H1 (cell line): ENCODE measurements around the gene ADNP2. TPM values are rescaled to one million over a fixed set of nuclear protein-coding genes. Genes with fewer than 3 reads are reported as not detected.

ENCODE experiments used
- CBX8 ChIP-seq: fragments of 300-800, 300-1000 bp; sonication (generic); IDR thresholded peaks from 2 replicates; pipeline ENCODE4 v1.7.1; 2016; ENCODE audit warnings: low read depth, low read length, borderline replicate concordance
- CEBPB ChIP-seq: IDR thresholded peaks from 2 replicates; pipeline ENCODE4 v1.6.1; 2012; ENCODE audit warnings: low read depth, low read length
- CREB1 ChIP-seq: IDR thresholded peaks from 2 replicates; pipeline ENCODE4 v1.6.1; 2012; ENCODE audit warnings: inconsistent platforms
- FOSL1 ChIP-seq: IDR thresholded peaks from 2 replicates; pipeline ENCODE4 v1.6.1; 2011; ENCODE audit warnings: mild to moderate bottlenecking, low read depth, low read length, moderate library complexity; ENCODE audit not compliant: insufficient read depth
- JUN ChIP-seq: IDR thresholded peaks from 2 replicates; pipeline ENCODE4 v1.6.1; 2011; ENCODE audit warnings: low read depth, mild to moderate bottlenecking, improper control_type of control experiment, low read length
- MAFK ChIP-seq: IDR thresholded peaks from 2 replicates; pipeline ENCODE4 v1.6.1; 2012; ENCODE audit warnings: low read depth, mild to moderate bottlenecking, improper control_type of control experiment, low read length
- POU5F1 ChIP-seq: IDR thresholded peaks from 2 replicates; pipeline ENCODE4 v1.6.1; 2011; ENCODE audit warnings: low read depth, mild to moderate bottlenecking, low read length, moderate library complexity
- TAF7 ChIP-seq: optimal IDR thresholded peaks from 2 replicates; pipeline ENCODE3; 2011; ENCODE audit warnings: low read depth, mild to moderate bottlenecking, inconsistent platforms, low read length, moderate library complexity, borderline replicate concordance
- polyA plus RNA-seq, 7 experiments: library from polyadenylated mRNA; depleted of rRNA in 3 of 7; stranded (reverse) in 5 of 7; unstranded in 2 of 7; fragments of >200 nt in 5 of 7; fragments of 200-250 nt in 2 of 7; gene quantifications; 1 replicate in 5 of 7; 2 replicates in 1 of 7; 4 replicates in 1 of 7; pipeline versions ENCODE4 v1.2.1 to v1.2.3, GENCODE V29; 2011 to 2013; ENCODE audit warnings: missing spikeins in 2 of 7, mixed read lengths in 2 of 7
- total RNA-seq: library from RNA; stranded (reverse); fragmentation: NEBNext Ultra II Directional; extraction: Animal tissue kit (Norgen Biotek cat#: 25700); gene quantifications from 2 replicates; pipeline ENCODE4 v1.2.1, GENCODE V29; 2021
- TF ChIP-seq, protein P1 (sequence below): fragments of 300-600 bp; sonication (generic); IDR thresholded peaks from 2 replicates; pipeline ENCODE4 v1.7.1; 2012; ENCODE audit warnings: low read length, moderate library complexity, mild to moderate bottlenecking, inconsistent platforms; ENCODE audit not compliant: insufficient replicate concordance
- TF ChIP-seq, protein P2 (sequence below): IDR thresholded peaks from 2 replicates; pipeline ENCODE4 v1.6.1; 2012; ENCODE audit warnings: low read length, inconsistent platforms

The ADNP2 gene
- total and polyA plus RNA-seq, 2 of the 8 experiments (the other 6 are each of a cell fraction or from before 2014, with no cell fraction given), result 25.1 to 61.6 TPM

DNA sequence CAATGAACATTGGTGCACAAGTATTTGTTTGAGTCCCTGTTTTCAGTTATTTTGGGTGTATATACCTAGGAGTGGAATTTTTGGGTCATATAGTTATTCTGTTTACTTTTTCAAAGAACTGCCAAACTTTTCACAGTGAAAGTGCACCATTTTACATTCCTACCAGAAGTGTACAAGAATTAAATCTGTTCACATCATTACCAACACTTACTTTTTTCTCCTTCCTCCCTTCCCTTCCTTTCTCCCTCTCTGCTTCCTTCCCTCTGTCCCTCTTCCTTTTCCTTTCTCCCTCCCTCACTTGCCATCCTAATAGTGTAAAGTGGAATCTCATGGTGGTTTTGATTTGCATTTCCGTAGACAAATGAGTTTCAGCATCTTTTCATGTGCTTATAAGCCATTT is 11.9 kb downstream of the ADNP2 start (continued):
- TF ChIP-seq, protein P1, sequence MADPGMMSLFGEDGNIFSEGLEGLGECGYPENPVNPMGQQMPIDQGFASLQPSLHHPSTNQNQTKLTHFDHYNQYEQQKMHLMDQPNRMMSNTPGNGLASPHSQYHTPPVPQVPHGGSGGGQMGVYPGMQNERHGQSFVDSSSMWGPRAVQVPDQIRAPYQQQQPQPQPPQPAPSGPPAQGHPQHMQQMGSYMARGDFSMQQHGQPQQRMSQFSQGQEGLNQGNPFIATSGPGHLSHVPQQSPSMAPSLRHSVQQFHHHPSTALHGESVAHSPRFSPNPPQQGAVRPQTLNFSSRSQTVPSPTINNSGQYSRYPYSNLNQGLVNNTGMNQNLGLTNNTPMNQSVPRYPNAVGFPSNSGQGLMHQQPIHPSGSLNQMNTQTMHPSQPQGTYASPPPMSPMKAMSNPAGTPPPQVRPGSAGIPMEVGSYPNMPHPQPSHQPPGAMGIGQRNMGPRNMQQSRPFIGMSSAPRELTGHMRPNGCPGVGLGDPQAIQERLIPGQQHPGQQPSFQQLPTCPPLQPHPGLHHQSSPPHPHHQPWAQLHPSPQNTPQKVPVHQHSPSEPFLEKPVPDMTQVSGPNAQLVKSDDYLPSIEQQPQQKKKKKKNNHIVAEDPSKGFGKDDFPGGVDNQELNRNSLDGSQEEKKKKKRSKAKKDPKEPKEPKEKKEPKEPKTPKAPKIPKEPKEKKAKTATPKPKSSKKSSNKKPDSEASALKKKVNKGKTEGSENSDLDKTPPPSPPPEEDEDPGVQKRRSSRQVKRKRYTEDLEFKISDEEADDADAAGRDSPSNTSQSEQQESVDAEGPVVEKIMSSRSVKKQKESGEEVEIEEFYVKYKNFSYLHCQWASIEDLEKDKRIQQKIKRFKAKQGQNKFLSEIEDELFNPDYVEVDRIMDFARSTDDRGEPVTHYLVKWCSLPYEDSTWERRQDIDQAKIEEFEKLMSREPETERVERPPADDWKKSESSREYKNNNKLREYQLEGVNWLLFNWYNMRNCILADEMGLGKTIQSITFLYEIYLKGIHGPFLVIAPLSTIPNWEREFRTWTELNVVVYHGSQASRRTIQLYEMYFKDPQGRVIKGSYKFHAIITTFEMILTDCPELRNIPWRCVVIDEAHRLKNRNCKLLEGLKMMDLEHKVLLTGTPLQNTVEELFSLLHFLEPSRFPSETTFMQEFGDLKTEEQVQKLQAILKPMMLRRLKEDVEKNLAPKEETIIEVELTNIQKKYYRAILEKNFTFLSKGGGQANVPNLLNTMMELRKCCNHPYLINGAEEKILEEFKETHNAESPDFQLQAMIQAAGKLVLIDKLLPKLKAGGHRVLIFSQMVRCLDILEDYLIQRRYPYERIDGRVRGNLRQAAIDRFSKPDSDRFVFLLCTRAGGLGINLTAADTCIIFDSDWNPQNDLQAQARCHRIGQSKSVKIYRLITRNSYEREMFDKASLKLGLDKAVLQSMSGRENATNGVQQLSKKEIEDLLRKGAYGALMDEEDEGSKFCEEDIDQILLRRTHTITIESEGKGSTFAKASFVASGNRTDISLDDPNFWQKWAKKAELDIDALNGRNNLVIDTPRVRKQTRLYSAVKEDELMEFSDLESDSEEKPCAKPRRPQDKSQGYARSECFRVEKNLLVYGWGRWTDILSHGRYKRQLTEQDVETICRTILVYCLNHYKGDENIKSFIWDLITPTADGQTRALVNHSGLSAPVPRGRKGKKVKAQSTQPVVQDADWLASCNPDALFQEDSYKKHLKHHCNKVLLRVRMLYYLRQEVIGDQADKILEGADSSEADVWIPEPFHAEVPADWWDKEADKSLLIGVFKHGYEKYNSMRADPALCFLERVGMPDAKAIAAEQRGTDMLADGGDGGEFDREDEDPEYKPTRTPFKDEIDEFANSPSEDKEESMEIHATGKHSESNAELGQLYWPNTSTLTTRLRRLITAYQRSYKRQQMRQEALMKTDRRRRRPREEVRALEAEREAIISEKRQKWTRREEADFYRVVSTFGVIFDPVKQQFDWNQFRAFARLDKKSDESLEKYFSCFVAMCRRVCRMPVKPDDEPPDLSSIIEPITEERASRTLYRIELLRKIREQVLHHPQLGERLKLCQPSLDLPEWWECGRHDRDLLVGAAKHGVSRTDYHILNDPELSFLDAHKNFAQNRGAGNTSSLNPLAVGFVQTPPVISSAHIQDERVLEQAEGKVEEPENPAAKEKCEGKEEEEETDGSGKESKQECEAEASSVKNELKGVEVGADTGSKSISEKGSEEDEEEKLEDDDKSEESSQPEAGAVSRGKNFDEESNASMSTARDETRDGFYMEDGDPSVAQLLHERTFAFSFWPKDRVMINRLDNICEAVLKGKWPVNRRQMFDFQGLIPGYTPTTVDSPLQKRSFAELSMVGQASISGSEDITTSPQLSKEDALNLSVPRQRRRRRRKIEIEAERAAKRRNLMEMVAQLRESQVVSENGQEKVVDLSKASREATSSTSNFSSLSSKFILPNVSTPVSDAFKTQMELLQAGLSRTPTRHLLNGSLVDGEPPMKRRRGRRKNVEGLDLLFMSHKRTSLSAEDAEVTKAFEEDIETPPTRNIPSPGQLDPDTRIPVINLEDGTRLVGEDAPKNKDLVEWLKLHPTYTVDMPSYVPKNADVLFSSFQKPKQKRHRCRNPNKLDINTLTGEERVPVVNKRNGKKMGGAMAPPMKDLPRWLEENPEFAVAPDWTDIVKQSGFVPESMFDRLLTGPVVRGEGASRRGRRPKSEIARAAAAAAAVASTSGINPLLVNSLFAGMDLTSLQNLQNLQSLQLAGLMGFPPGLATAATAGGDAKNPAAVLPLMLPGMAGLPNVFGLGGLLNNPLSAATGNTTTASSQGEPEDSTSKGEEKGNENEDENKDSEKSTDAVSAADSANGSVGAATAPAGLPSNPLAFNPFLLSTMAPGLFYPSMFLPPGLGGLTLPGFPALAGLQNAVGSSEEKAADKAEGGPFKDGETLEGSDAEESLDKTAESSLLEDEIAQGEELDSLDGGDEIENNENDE, result no peak
- TF ChIP-seq JUN (no peak), CBX8 (no peak), TAF7 (no peak), CREB1 (no peak), MAFK (no peak), CEBPB (no peak), FOSL1 (no peak), POU5F1 (no peak)
- TF ChIP-seq, protein P2, sequence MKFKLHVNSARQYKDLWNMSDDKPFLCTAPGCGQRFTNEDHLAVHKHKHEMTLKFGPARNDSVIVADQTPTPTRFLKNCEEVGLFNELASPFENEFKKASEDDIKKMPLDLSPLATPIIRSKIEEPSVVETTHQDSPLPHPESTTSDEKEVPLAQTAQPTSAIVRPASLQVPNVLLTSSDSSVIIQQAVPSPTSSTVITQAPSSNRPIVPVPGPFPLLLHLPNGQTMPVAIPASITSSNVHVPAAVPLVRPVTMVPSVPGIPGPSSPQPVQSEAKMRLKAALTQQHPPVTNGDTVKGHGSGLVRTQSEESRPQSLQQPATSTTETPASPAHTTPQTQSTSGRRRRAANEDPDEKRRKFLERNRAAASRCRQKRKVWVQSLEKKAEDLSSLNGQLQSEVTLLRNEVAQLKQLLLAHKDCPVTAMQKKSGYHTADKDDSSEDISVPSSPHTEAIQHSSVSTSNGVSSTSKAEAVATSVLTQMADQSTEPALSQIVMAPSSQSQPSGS, result no peak
